Peyer's patch (tissue), 4 donors: ENCODE results near the gene KRT71.

Experiments
- CTCF ChIP-seq, 6 experiments: fragments of 450-650 bp in 4 of 6; fragments of 200-600 bp in 2 of 6; sonication (generic) in 1 of 6; IDR thresholded peaks; one replicate each; pipeline ENCODE4 v1.5.1; 2017 to 2019; ENCODE audit warnings: antibody characterized with exemption in 6 of 6, mild to moderate bottlenecking in 3 of 6, moderate library complexity in 1 of 6
- POLR2A ChIP-seq, 2 donors: fragments of 450-650 bp; IDR thresholded peaks; one replicate each; pipeline ENCODE4 v1.5.1; 2017; ENCODE audit warnings: antibody characterized with exemption in 2 of 2, mild to moderate bottlenecking in 2 of 2, moderate library complexity in 2 of 2

- TF ChIP-seq CTCF (IDR thresholded peaks at IDR 0.05) (no peak), POLR2A (IDR thresholded peaks at IDR 0.05) (no peak)
Observed at GRCh38 chr12:52591521-52591920, 38.6 kb upstream of the KRT71 start.
